Smooth muscle cell of the umbilical artery (primary cell): ENCODE results near the gene P2RY11. TPM values are rescaled to one million over a fixed set of nuclear protein-coding genes. Genes with fewer than 3 reads are reported as not detected.

Experiments used
- total RNA-seq: library from RNA; depleted of rRNA; stranded (reverse); fragments of >200 nt; gene quantifications from 2 replicates; pipeline ENCODE4 v1.2.3, GENCODE V29; 2014

Gene P2RY11
- 3.3 and 5.5 TPM in 2 replicates for total RNA-seq

GRCh38 chr19:10111405-10111811 is at the start of gene P2RY11:
P2RY11 (plus strand) TSS chr19:10111693; CDS start chr19:10111722, 29 bp downstream.

GRCh38 chr19:10085641-10086590 is 25.6 kb upstream of the P2RY11 start, which contains the start of gene SHFL:
SHFL (plus strand) TSS chr19:10086317; CDS start chr19:10086428, 111 bp downstream.

GRCh38 chr19:10106100-10106936 is 5.2 kb upstream of the P2RY11 start, which contains the start of gene PPAN:
PPAN (plus strand) TSS chr19:10106362; CDS start chr19:10106395, 33 bp downstream.

Other genes starting within 250 kb of the P2RY11 start
- 2.5 and 3.0 TPM in 2 replicates for gene OLFM2, start 175.2 kb upstream of the P2RY11 start, total RNA-seq
- gene COL5A3, start 101.2 kb upstream of the P2RY11 start, total RNA-seq, result 0.59 and 1.1 TPM in 2 replicates
- gene RDH8, start 98.2 kb upstream of the P2RY11 start, total RNA-seq, result not detected in 2 replicates
- gene SHFL, start 25.4 kb upstream of the P2RY11 start, total RNA-seq, result 22.3 and 23.3 TPM in 2 replicates
- 0.32 and 0.89 TPM in 2 replicates for gene ANGPTL6, start 9.0 kb upstream of the P2RY11 start, total RNA-seq
- gene PPAN, start 5.3 kb upstream of the P2RY11 start, total RNA-seq, result 35.9 and 41.0 TPM in 2 replicates
- 246 and 306 TPM in 2 replicates for gene EIF3G, start 8.2 kb downstream of the P2RY11 start, total RNA-seq
- 22.6 and 71.1 TPM in 2 replicates for gene DNMT1, start 83.3 kb downstream of the P2RY11 start, total RNA-seq
- 12.5 and 17.1 TPM in 2 replicates for gene S1PR2, start 119.6 kb downstream of the P2RY11 start, total RNA-seq
- gene MRPL4, start 140.5 kb downstream of the P2RY11 start, total RNA-seq, result 17.8 and 31.2 TPM in 2 replicates
- gene ICAM1, start 159.4 kb downstream of the P2RY11 start, total RNA-seq, result 23.2 and 26.8 TPM in 2 replicates
- gene ICAM4, start 175.3 kb downstream of the P2RY11 start, total RNA-seq, result 1.9 and 2.1 TPM in 2 replicates
- gene ICAM5, start 178.3 kb downstream of the P2RY11 start, total RNA-seq, result 11.0 and 20.3 TPM in 2 replicates
- gene ZGLP1, start 198.1 kb downstream of the P2RY11 start, total RNA-seq, result 0.59 and 1.1 TPM in 2 replicates
- gene FDX2, start 204.3 kb downstream of the P2RY11 start, total RNA-seq, result 16.3 and 16.8 TPM in 2 replicates
- 11.6 and 33.9 TPM in 2 replicates for gene RAVER1, start 221.8 kb downstream of the P2RY11 start, total RNA-seq
- gene ICAM3, start 227.9 kb downstream of the P2RY11 start, total RNA-seq, result 5.1 and 7.7 TPM in 2 replicates